Measurements from ENCODE around the gene KIAA0232.

DNA sequence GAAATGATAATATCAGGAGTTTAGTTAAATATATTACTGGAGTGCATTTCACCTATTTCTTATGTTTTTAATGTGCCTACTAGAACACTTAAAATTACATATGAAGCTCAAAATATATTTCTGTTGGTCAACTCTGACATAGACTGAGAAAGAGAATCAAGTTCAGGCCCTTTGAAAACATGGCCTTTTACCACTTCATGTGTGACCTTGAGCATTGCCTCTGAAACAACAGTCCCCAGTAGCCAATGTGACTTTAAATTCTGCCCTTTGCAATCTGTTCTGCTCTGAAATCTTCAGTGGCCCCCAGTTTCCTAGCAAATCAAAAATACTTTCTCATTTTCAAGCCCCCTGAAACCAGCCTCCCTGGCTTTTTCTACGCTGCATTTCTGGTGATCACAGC lies 77.0 kb downstream of the KIAA0232 start:
- TF ChIP-seq, protein P1, sequence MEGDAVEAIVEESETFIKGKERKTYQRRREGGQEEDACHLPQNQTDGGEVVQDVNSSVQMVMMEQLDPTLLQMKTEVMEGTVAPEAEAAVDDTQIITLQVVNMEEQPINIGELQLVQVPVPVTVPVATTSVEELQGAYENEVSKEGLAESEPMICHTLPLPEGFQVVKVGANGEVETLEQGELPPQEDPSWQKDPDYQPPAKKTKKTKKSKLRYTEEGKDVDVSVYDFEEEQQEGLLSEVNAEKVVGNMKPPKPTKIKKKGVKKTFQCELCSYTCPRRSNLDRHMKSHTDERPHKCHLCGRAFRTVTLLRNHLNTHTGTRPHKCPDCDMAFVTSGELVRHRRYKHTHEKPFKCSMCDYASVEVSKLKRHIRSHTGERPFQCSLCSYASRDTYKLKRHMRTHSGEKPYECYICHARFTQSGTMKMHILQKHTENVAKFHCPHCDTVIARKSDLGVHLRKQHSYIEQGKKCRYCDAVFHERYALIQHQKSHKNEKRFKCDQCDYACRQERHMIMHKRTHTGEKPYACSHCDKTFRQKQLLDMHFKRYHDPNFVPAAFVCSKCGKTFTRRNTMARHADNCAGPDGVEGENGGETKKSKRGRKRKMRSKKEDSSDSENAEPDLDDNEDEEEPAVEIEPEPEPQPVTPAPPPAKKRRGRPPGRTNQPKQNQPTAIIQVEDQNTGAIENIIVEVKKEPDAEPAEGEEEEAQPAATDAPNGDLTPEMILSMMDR (IDR thresholded peaks at IDR 0.05) = no peak
- TF ChIP-seq POLR2A (IDR thresholded peaks at IDR 0.05) = no peak
